Gastroesophageal sphincter (tissue), 4 donors: Measurements from ENCODE around the gene PXDN. TPM values are rescaled to one million over a fixed set of nuclear protein-coding genes. Genes with fewer than 3 reads are reported as not detected.

Source experiments
- ATAC-seq: fragments of 150-250 bp; one replicate; pipeline ENCODE4 v1.9.1; 2016; ENCODE audit warnings: mild to moderate bottlenecking, moderate library complexity
- H3K27ac ChIP-seq, 4 donors: fragments of 200-600 bp; sonication (generic) in 3 of 4; 1 replicate in 3 of 4; 2 replicates in 1 of 4; pipeline ENCODE4 v1.5.1; 2016 to 2019
- H3K27me3 ChIP-seq: fragments of 200-600 bp; sonication (generic); one replicate; pipeline ENCODE4 v1.5.1; 2019
- H3K36me3 ChIP-seq, 2 donors: fragments of 200-600 bp; sonication (generic); one replicate each; pipeline ENCODE4 v1.5.1; 2019; ENCODE audit warnings: control low read depth in 1 of 2
- H3K4me1 ChIP-seq, 3 donors: fragments of 200-600 bp; sonication (generic); 1 replicate in 2 of 3; 2 replicates in 1 of 3; pipeline ENCODE4 v1.5.1; 2016 to 2019; ENCODE audit warnings: control low read depth in 2 of 3
- H3K4me3 ChIP-seq, 2 donors: fragments of 200-600 bp; sonication (generic); one replicate each; pipeline ENCODE4 v1.5.1; 2019; ENCODE audit warnings: mild to moderate bottlenecking in 1 of 2, moderate library complexity in 1 of 2
- H3K9me3 ChIP-seq, 3 donors: fragments of 200-600 bp; sonication (generic); one replicate each; pipeline ENCODE4 v1.5.1; 2017 to 2019; ENCODE audit warnings: control low read depth in 2 of 3
- CTCF ChIP-seq, 4 experiments: fragments of 200-600 bp in 2 of 4; fragments of 450-650 bp in 2 of 4; sonication (generic) in 1 of 4; IDR thresholded peaks; one replicate each; pipeline ENCODE4 v1.5.1; 2017 to 2019; ENCODE audit warnings: antibody characterized with exemption in 4 of 4, mild to moderate bottlenecking in 2 of 4, moderate library complexity in 2 of 4
- EP300 ChIP-seq: sonication (generic); formaldehyde crosslinking; IDR thresholded peaks from one replicate; pipeline ENCODE4 v1.6.1; 2017; ENCODE audit warnings: antibody characterized with exemption, mild to moderate bottlenecking
- POLR2A ChIP-seq, 2 donors: fragments of 450-650 bp; IDR thresholded peaks; one replicate each; pipeline ENCODE4 v1.6.1; 2017; ENCODE audit warnings: antibody characterized with exemption in 2 of 2, mild to moderate bottlenecking in 2 of 2, moderate library complexity in 1 of 2
- POLR2AphosphoS5 ChIP-seq: sonication (generic); formaldehyde crosslinking; IDR thresholded peaks from one replicate; pipeline ENCODE4 v1.6.1; 2017; ENCODE audit warnings: antibody characterized with exemption
- WGBS, 2 donors: methylation state at CpG; one replicate each; pipeline ENCODE4 v1.1.5; 2018; ENCODE audit warnings: low coverage in 1 of 2; 5-methylcytosine and 5-hydroxymethylcytosine counted together
- total RNA-seq, 4 donors: library from RNA; depleted of rRNA; stranded (reverse); fragments of >200 nt; gene quantifications; one replicate each; pipeline ENCODE4 v1.1.0, GENCODE V29; 2016

PXDN gene
- total RNA-seq, 4 donors from 2014 or later = 19.9 to 95.9 (median 60.9) TPM

- no peaks in the 10 kb centered on the region for H3K4me1 ChIP-seq
- no peaks in the 10 kb centered on the region for H3K27me3 ChIP-seq
- H3K36me3 ChIP-seq = peaks cover 0 to 85% of the 10 kb centered on the region in 2 donors
- WGBS, 2 donors = 79 to 90% methylated on average over 3 to 4 of the region's 19 CpGs
- H3K27ac ChIP-seq = no peak overlapping the region
- TF ChIP-seq CTCF (IDR thresholded peaks at IDR 0.05) (no peak), POLR2AphosphoS5 (no peak), POLR2A (IDR thresholded peaks at IDR 0.05) (no peak), EP300 (no peak)
- no peaks in the 10 kb centered on the region for H3K9me3 ChIP-seq
- no peak overlapping the region for H3K4me3 ChIP-seq
- no peak for ATAC-seq
Measured at GRCh38 chr2:1662606-1663180, 81.6 kb downstream of the PXDN start.

GRCh38 chr2:1661891-1662605, 82.3 kb downstream of the PXDN start:
- Histone ChIP-seq H3K27me3 (no peaks in the 10 kb centered on the region), H3K27ac (no peak overlapping the region), H3K9me3 (no peaks in the 10 kb centered on the region), H3K4me3 (no peak overlapping the region), H3K36me3 (peaks cover 0 to 85% of the 10 kb centered on the region in 2 donors), H3K4me1 (no peaks in the 10 kb centered on the region)
- ATAC-seq = no peak
- WGBS, 2 donors = 91% methylated on average over 8 of the region's 19 CpGs; no CpG with 5 or more reads in 1 of the 2 donors
- TF ChIP-seq CTCF (IDR thresholded peaks at IDR 0.05) (no peak), POLR2AphosphoS5 (no peak), EP300 (no peak), POLR2A (IDR thresholded peaks at IDR 0.05) (no peak)

- ATAC-seq = no peak
- peaks cover 0 to 80% of the 10 kb centered on the region in 2 donors for H3K36me3 ChIP-seq
- no peak overlapping the region for H3K27ac ChIP-seq
- H3K27me3 ChIP-seq = no peaks in the 10 kb centered on the region
- WGBS, 2 donors = 88 to 100% methylated on average over 3 to 10 of the region's 21 CpGs
- H3K4me3 ChIP-seq = no peak overlapping the region
- no peaks in the 10 kb centered on the region for H3K9me3 ChIP-seq
- H3K4me1 ChIP-seq = no peaks in the 10 kb centered on the region
- TF ChIP-seq POLR2A (IDR thresholded peaks at IDR 0.05) (no peak), EP300 (no peak), POLR2AphosphoS5 (no peak), CTCF (IDR thresholded peaks at IDR 0.05) (no peak)
Measured at GRCh38 chr2:1660656-1661640, 83.4 kb downstream of the PXDN start.

DNA sequence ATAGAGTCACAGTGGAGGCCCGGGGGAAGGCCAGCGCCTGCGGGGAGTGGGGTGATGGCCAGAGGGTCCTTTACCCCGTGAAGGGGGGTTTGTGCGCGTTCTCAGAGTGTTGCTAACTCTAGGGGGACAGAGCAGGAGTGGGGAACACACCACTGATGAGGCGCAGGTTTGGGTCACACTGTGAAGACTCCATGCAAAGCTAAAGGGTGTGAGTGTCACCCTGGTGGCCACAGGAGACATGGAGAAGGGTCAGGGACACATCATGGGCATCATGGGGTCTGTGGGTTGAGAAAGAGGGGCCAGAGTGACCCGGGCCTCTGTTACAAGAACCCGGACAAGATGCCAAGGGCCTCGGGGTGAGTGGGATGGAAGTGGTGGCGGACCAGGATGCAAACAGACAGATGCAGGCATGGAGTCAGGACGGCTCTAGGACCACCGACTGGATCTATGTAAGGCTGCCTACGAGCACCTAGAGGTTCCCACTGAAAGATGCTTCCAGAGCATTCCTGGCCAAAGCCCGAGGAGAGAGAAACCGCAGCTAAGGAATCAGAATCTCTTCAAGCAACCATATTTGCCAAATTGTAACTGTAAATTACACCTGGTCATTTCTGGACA, 84.3 kb downstream of the PXDN start:
- Histone ChIP-seq H3K27ac (no peak overlapping the region), H3K27me3 (no peaks in the 10 kb centered on the region), H3K4me3 (no peak overlapping the region), H3K4me1 (no peaks in the 10 kb centered on the region), H3K9me3 (no peaks in the 10 kb centered on the region), H3K36me3 (peaks cover 0 to 71% of the 10 kb centered on the region in 2 donors)
- TF ChIP-seq POLR2A (IDR thresholded peaks at IDR 0.05) (no peak), EP300 (no peak), CTCF (IDR thresholded peaks at IDR 0.05) (no peak), POLR2AphosphoS5 (no peak)
- ATAC-seq = no peak
- 67 to 96% methylated on average over 1 to 12 of the region's 16 CpGs for WGBS, 2 donors
